Thoracic aorta (tissue), 2 donors: Measurements from ENCODE around the gene OXCT1. TPM values are rescaled to one million over a fixed set of nuclear protein-coding genes. Genes with fewer than 3 reads are reported as not detected.
A peak's percentile ranks its signal among the peaks of the same experiment; 100 is the strongest.

ENCODE experiments used
- ATAC-seq: fragments of 150-250 bp; one replicate; pipeline ENCODE4 v1.8.0; 2017; ENCODE audit warnings: low read depth; ENCODE audit not compliant: insufficient number of reproducible peaks, low FRiP score
- DNase-seq: peaks from one replicate; pipeline ENCODE4 v3.0.0-alpha.2; 2020; ENCODE audit warnings: low spot score
- H3K27ac ChIP-seq, 2 donors: fragments of 200-600 bp; sonication (generic); 1 replicate in 1 of 2; 2 replicates in 1 of 2; pipeline ENCODE4 v1.5.1; 2016; ENCODE audit warnings: mild to moderate bottlenecking in 2 of 2, moderate library complexity in 2 of 2
- H3K27me3 ChIP-seq: fragments of 200-600 bp; sonication (generic); replicated peaks from 2 replicates; pipeline ENCODE4 v1.6.0; 2016; ENCODE audit warnings: mild to moderate bottlenecking; ENCODE audit not compliant: insufficient read depth
- H3K36me3 ChIP-seq: fragments of 200-600 bp; sonication (generic); one replicate; pipeline ENCODE4 v1.5.1; 2016
- H3K4me1 ChIP-seq, 2 donors: fragments of 200-600 bp; sonication (generic); 1 replicate in 1 of 2; 2 replicates in 1 of 2; pipeline versions ENCODE4 v1.5.1 to v1.6.0; 2016; ENCODE audit warnings: low read depth in 2 of 2, mild to moderate bottlenecking in 1 of 2; ENCODE audit not compliant: control insufficient read depth in 1 of 2
- H3K4me3 ChIP-seq: fragments of 200-600 bp; sonication (generic); 2 replicates; pipeline ENCODE4 v1.5.1; 2016; ENCODE audit warnings: mild to moderate bottlenecking
- H3K9me3 ChIP-seq: fragments of 200-600 bp; sonication (generic); 2 replicates; pipeline ENCODE4 v1.5.1; 2016
- total RNA-seq, 2 donors: library from RNA; depleted of rRNA; stranded (reverse); fragments of >200 nt; gene quantifications; one replicate each; pipeline versions ENCODE4 v1.1.0 to v1.2.3, GENCODE V29; 2016
- TF ChIP-seq, protein P1 (sequence below): fragments of 200-600 bp; sonication (generic); IDR thresholded peaks from one replicate; pipeline ENCODE4 v1.5.1; 2019; ENCODE audit warnings: antibody characterized with exemption

Gene OXCT1
- total RNA-seq, 2 donors from 2014 or later, result 19.6 to 30.6 TPM

- H3K36me3 ChIP-seq, result no peaks in the 10 kb centered on the region
- no peaks in the 10 kb centered on the region for H3K9me3 ChIP-seq
- ATAC-seq (no peak), DNase-seq (no peak)
- H3K4me3 ChIP-seq, result no peak overlapping the region
- no peak overlapping the region for H3K27ac ChIP-seq
- peaks cover 11 to 42% of the 10 kb centered on the region in 2 donors for H3K4me1 ChIP-seq
- TF ChIP-seq, protein P1, sequence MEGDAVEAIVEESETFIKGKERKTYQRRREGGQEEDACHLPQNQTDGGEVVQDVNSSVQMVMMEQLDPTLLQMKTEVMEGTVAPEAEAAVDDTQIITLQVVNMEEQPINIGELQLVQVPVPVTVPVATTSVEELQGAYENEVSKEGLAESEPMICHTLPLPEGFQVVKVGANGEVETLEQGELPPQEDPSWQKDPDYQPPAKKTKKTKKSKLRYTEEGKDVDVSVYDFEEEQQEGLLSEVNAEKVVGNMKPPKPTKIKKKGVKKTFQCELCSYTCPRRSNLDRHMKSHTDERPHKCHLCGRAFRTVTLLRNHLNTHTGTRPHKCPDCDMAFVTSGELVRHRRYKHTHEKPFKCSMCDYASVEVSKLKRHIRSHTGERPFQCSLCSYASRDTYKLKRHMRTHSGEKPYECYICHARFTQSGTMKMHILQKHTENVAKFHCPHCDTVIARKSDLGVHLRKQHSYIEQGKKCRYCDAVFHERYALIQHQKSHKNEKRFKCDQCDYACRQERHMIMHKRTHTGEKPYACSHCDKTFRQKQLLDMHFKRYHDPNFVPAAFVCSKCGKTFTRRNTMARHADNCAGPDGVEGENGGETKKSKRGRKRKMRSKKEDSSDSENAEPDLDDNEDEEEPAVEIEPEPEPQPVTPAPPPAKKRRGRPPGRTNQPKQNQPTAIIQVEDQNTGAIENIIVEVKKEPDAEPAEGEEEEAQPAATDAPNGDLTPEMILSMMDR, result no peak
- no peaks in the 10 kb centered on the region for H3K27me3 ChIP-seq
These were observed 105.6 kb downstream of the OXCT1 start for GRCh38 chr5:41764650-41765049.

DNA sequence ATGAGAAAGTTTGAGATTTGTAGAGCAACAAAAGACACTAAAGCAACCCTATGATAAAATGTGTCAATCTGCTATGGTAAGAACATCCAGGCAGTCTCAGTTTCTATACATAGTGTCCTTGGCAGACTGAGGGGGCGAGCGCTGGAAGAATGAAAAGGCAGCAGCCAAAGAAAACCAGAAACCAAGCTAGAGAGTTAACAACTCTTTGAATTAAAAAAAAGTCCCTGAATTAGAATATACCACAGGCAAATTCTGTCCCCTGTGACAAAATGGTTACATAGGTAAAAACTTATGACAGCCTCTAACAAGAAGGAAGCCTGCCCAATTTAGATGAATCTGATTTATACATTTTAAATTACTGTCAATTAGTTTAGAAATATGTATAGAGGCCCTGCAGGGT lies 106.7 kb downstream of the OXCT1 start:
- DNase-seq, result no peak
- H3K9me3 ChIP-seq, result no peaks in the 10 kb centered on the region
- TF ChIP-seq, protein P1, result no peak
- peaks cover 11 to 42% of the 10 kb centered on the region in 2 donors for H3K4me1 ChIP-seq
- no peak for ATAC-seq
- H3K4me3 ChIP-seq, result no peak overlapping the region
- H3K27ac ChIP-seq, result peak overlapping the region; percentile 6 to 13
- no peaks in the 10 kb centered on the region for H3K36me3 ChIP-seq
- H3K27me3 ChIP-seq, result no peaks in the 10 kb centered on the region

DNA sequence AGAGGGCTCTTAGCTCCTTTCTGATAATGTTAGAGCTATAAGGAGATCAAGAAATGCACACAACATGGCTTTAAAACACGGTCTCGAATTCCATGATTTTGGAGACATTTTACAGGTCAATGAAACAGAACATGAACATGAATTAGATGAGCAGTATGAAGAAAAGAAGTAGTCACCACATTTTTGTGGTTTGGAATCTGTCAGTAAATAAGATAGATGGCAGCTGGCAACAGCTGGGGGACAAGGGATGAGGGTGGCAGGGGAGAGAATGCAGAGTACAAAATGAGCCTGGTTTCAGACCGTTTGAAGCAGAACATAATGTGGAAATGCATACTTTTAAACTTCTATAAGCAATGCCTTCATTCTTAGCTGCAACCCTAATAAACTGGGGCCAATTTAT lies 107.1 kb downstream of the OXCT1 start:
- no peak for DNase-seq
- H3K36me3 ChIP-seq, result no peaks in the 10 kb centered on the region
- ATAC-seq, result no peak
- H3K9me3 ChIP-seq, result no peaks in the 10 kb centered on the region
- H3K4me3 ChIP-seq, result no peak overlapping the region
- no peaks in the 10 kb centered on the region for H3K27me3 ChIP-seq
- TF ChIP-seq, protein P1, result no peak
- peaks cover 11 to 42% of the 10 kb centered on the region in 2 donors for H3K4me1 ChIP-seq
- H3K27ac ChIP-seq, result peak overlapping the region; percentile 6 to 26

DNA sequence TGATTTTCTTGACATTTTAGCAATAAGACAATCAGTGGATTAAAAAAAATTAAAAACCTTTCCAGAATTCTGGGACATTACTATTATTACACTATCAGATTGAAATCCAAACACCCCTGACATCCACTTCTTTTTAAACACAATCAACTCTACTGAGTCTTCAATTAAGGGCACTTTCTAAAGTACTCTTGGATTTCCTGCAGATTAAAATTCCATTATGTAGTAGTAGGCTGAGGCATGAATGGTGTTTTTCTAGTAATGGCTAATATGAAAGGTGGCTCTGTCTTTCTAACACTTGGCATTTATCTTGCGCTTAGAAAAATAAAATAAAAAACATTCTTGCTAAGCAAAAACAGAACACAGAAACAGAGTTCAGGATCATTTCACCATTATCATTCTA lies 107.8 kb downstream of the OXCT1 start:
- ATAC-seq (no peak), DNase-seq (no peak)
- H3K36me3 ChIP-seq, result no peaks in the 10 kb centered on the region
- H3K4me3 ChIP-seq, result no peak overlapping the region
- peak overlapping the region; percentile 6 to 26 for H3K27ac ChIP-seq
- H3K9me3 ChIP-seq, result no peaks in the 10 kb centered on the region
- TF ChIP-seq, protein P1, result no peak
- H3K4me1 ChIP-seq, result peaks cover 11 to 42% of the 10 kb centered on the region in 2 donors
- H3K27me3 ChIP-seq, result no peaks in the 10 kb centered on the region

GRCh38 chr5:41761663-41762062 lies 108.6 kb downstream of the OXCT1 start:
- H3K4me3 ChIP-seq, result no peak overlapping the region
- DNase-seq, result no peak
- no peaks in the 10 kb centered on the region for H3K36me3 ChIP-seq
- no peak for ATAC-seq
- H3K27me3 ChIP-seq, result no peaks in the 10 kb centered on the region
- TF ChIP-seq, protein P1, result no peak
- H3K27ac ChIP-seq, result no peak overlapping the region
- peaks cover 11 to 42% of the 10 kb centered on the region in 2 donors for H3K4me1 ChIP-seq
- H3K9me3 ChIP-seq, result no peaks in the 10 kb centered on the region
